ENCODE data around the gene RBPJ. TPM values are rescaled to one million over a fixed set of nuclear protein-coding genes. Genes with fewer than 3 reads are reported as not detected.

Gene RBPJ
- total RNA-seq, 1 experiment from 2014 or later, result 59.8 TPM

DNA sequence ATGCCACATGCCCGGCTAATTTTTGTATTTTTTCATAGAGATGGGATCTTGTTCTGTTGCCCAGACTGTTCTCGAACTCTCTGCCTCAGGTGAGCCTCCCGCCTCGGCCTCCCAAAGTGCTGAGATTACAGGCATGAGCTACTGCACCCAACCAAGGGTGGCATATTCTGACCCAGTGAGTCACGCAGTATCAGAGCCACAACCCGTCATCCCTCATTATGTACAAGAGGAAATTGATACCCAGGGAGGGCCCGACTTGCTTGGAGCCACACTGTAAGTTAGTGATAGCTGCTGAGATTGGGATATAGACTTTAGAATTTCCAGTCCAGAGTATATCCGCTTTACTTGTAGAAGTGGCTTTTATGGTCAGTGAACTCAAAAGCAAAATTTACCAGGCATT is 154.9 kb downstream of the RBPJ start:
- CTCF ChIA-PET, result no interaction called here
- TF ChIP-seq, protein P1, sequence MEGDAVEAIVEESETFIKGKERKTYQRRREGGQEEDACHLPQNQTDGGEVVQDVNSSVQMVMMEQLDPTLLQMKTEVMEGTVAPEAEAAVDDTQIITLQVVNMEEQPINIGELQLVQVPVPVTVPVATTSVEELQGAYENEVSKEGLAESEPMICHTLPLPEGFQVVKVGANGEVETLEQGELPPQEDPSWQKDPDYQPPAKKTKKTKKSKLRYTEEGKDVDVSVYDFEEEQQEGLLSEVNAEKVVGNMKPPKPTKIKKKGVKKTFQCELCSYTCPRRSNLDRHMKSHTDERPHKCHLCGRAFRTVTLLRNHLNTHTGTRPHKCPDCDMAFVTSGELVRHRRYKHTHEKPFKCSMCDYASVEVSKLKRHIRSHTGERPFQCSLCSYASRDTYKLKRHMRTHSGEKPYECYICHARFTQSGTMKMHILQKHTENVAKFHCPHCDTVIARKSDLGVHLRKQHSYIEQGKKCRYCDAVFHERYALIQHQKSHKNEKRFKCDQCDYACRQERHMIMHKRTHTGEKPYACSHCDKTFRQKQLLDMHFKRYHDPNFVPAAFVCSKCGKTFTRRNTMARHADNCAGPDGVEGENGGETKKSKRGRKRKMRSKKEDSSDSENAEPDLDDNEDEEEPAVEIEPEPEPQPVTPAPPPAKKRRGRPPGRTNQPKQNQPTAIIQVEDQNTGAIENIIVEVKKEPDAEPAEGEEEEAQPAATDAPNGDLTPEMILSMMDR (conservative IDR thresholded peaks at IDR 0.05; ENCODE audit: low read depth, low read length), result no peak
- TF ChIP-seq EZH2 (IDR thresholded peaks at IDR 0.05; ENCODE audit: borderline replicate concordance, low read depth, low read length, poor library complexity, severe bottlenecking), result no peak
- DNase-seq (ENCODE audit: low spot score), result no peak
- Histone ChIP-seq H3K4me1 (ENCODE audit: insufficient read depth, low read length, poor library complexity, severe bottlenecking) (no peaks in the 10 kb centered on the region), H3K27me3 (replicated peaks; ENCODE audit: insufficient read depth, low read depth, low read length, poor library complexity) (no peaks in the 10 kb centered on the region), H3K27ac (ENCODE audit: low read depth, low read length, poor library complexity, severe bottlenecking) (no peak overlapping the region), H3K9me3 (ENCODE audit: low read depth, low read length, poor library complexity, severe bottlenecking) (no peaks in the 10 kb centered on the region), H3K4me3 (ENCODE audit: low read depth, low read length, poor library complexity, severe bottlenecking) (no peak overlapping the region), H3K36me3 (ENCODE audit: insufficient read depth, low read length, poor library complexity, severe bottlenecking) (no peaks in the 10 kb centered on the region)
- intact Hi-C loops (cut with micrococcal nuclease; ENCODE audit: unreplicated experiment), result no loop called here
- no TSS peak for BruUV-seq (replicated peaks)
- POLR2A ChIA-PET (ENCODE audit: low non-redundant PET), result no interaction called here

DNA sequence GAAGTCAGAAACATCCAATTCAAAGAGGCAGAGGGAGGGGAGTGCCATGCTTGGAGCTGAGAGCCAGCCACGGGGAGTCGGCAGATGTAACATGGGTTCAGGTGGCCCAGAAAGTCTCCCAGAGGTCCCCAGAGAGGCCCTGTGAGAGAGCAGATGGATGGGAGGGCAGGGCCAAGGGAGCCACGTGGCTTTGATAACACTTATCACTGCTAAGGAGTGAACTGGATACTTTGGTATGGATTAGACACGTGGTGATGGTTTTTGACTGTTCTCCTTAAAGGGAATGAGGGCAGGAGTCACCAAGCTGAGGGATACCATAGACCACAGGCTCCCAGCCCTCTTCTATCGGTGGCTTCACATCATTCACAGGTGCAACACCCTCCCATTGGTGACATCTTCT is 155.7 kb downstream of the RBPJ start:
- no TSS peak for BruUV-seq (replicated peaks)
- intact Hi-C loops (cut with micrococcal nuclease; ENCODE audit: unreplicated experiment), result no loop called here
- Histone ChIP-seq H3K9me3 (ENCODE audit: low read depth, low read length, poor library complexity, severe bottlenecking) (no peaks in the 10 kb centered on the region), H3K27me3 (replicated peaks; ENCODE audit: insufficient read depth, low read depth, low read length, poor library complexity) (no peaks in the 10 kb centered on the region), H3K36me3 (ENCODE audit: insufficient read depth, low read length, poor library complexity, severe bottlenecking) (no peaks in the 10 kb centered on the region), H3K4me1 (ENCODE audit: insufficient read depth, low read length, poor library complexity, severe bottlenecking) (no peaks in the 10 kb centered on the region), H3K27ac (ENCODE audit: low read depth, low read length, poor library complexity, severe bottlenecking) (no peak overlapping the region), H3K4me3 (ENCODE audit: low read depth, low read length, poor library complexity, severe bottlenecking) (no peak overlapping the region)
- POLR2A ChIA-PET (ENCODE audit: low non-redundant PET), result no interaction called here
- no peak for TF ChIP-seq EZH2 (IDR thresholded peaks at IDR 0.05; ENCODE audit: borderline replicate concordance, low read depth, low read length, poor library complexity, severe bottlenecking)
- TF ChIP-seq, protein P1 (conservative IDR thresholded peaks at IDR 0.05; ENCODE audit: low read depth, low read length), result no peak
- CTCF ChIA-PET, result no interaction called here
- no peak for DNase-seq (ENCODE audit: low spot score)

GRCh38 chr4:26478330-26478729 is 157.5 kb downstream of the RBPJ start:
- ChIA-PET CTCF (no interaction called here), POLR2A (ENCODE audit: low non-redundant PET) (no interaction called here)
- no peak overlapping the region for H3K4me3 ChIP-seq (ENCODE audit: low read depth, low read length, poor library complexity, severe bottlenecking)
- no peak overlapping the region for H3K27ac ChIP-seq (ENCODE audit: low read depth, low read length, poor library complexity, severe bottlenecking)
- no peaks in the 10 kb centered on the region for H3K9me3 ChIP-seq (ENCODE audit: low read depth, low read length, poor library complexity, severe bottlenecking)
- no peaks in the 10 kb centered on the region for H3K4me1 ChIP-seq (ENCODE audit: insufficient read depth, low read length, poor library complexity, severe bottlenecking)
- intact Hi-C loops (cut with micrococcal nuclease; ENCODE audit: unreplicated experiment), result no loop called here
- no peaks in the 10 kb centered on the region for H3K36me3 ChIP-seq (ENCODE audit: insufficient read depth, low read length, poor library complexity, severe bottlenecking)
- no TSS peak for BruUV-seq (replicated peaks)
- no peak for DNase-seq (ENCODE audit: low spot score)
- TF ChIP-seq EZH2 (IDR thresholded peaks at IDR 0.05; ENCODE audit: borderline replicate concordance, low read depth, low read length, poor library complexity, severe bottlenecking), result no peak
- TF ChIP-seq, protein P1 (conservative IDR thresholded peaks at IDR 0.05; ENCODE audit: low read depth, low read length), result no peak
- H3K27me3 ChIP-seq (replicated peaks; ENCODE audit: insufficient read depth, low read depth, low read length, poor library complexity), result no peaks in the 10 kb centered on the region
